Muscle layer of duodenum (tissue), 2 donors: ENCODE data around the gene CDC27.
"Not testable (repeated sequence)": the region's sequence is repeated elsewhere in the genome, so short reads cannot be mapped to it uniquely, and the experiment has no call there.

Experiments
- H3K27ac ChIP-seq: one replicate; pipeline ENCODE4 v1.7.0; 2013; ENCODE audit warnings: mild to moderate bottlenecking, low read length
- H3K27me3 ChIP-seq: one replicate; pipeline ENCODE4 v1.7.0; 2013; ENCODE audit warnings: low read depth, mild to moderate bottlenecking, control low read depth, low read length
- H3K36me3 ChIP-seq, 2 donors: one replicate each; pipeline ENCODE4 v1.7.0; 2013; ENCODE audit warnings: low read length in 2 of 2, control low read depth in 1 of 2, mild to moderate bottlenecking in 1 of 2; ENCODE audit not compliant: insufficient read depth in 2 of 2, control insufficient read depth in 1 of 2
- H3K4me1 ChIP-seq, 2 donors: one replicate each; pipeline ENCODE4 v1.7.0; 2013; ENCODE audit warnings: low read length in 2 of 2, mild to moderate bottlenecking in 2 of 2, control low read depth in 1 of 2, moderate library complexity in 1 of 2; ENCODE audit not compliant: insufficient read depth in 2 of 2, control insufficient read depth in 1 of 2
- H3K4me3 ChIP-seq, 2 donors: one replicate each; pipeline ENCODE4 v1.7.0; 2013; ENCODE audit warnings: low read length in 2 of 2, low read depth in 1 of 2, mild to moderate bottlenecking in 1 of 2
- H3K9me3 ChIP-seq, 2 donors: one replicate each; pipeline ENCODE4 v1.7.0; 2013; ENCODE audit warnings: low read length in 2 of 2, control low read depth in 1 of 2, mild to moderate bottlenecking in 1 of 2; ENCODE audit not compliant: control insufficient read depth in 1 of 2
- donor health status: healthy.

The CDC27 gene

GRCh38 chr17:47227862-47228261 is 38.8 kb upstream of the CDC27 start:
- H3K9me3 ChIP-seq, result no peaks in the 10 kb centered on the region
- no peak overlapping the region for H3K27ac ChIP-seq
- no peaks in the 10 kb centered on the region for H3K36me3 ChIP-seq
- no peak overlapping the region for H3K4me3 ChIP-seq
- no peaks in the 10 kb centered on the region for H3K27me3 ChIP-seq
- peaks cover 8 to 23% of the 10 kb centered on the region in 2 donors for H3K4me1 ChIP-seq

- peak overlapping the region; percentile 71 for H3K27ac ChIP-seq
- H3K27me3 ChIP-seq, result no peaks in the 10 kb centered on the region
- peaks cover 9 to 23% of the 10 kb centered on the region in 2 donors for H3K4me1 ChIP-seq
- peak overlapping the region in 1 of 2 donors; percentile 21 for H3K4me3 ChIP-seq
- no peaks in the 10 kb centered on the region for H3K36me3 ChIP-seq
- no peaks in the 10 kb centered on the region for H3K9me3 ChIP-seq
These were observed 37.0 kb upstream of the CDC27 start for GRCh38 chr17:47225911-47226688.

GRCh38 chr17:47225436-47225858 is 36.4 kb upstream of the CDC27 start:
- Histone ChIP-seq H3K27me3 (no peaks in the 10 kb centered on the region), H3K4me1 (peaks cover 8 to 23% of the 10 kb centered on the region in 2 donors), H3K27ac (peak overlapping the region; percentile 71), H3K36me3 (no peaks in the 10 kb centered on the region), H3K9me3 (no peaks in the 10 kb centered on the region), H3K4me3 (no peak overlapping the region)

GRCh38 chr17:47224966-47225365 is 35.9 kb upstream of the CDC27 start:
- Histone ChIP-seq H3K27ac (peak overlapping the region; percentile 71), H3K4me1 (peaks cover 3 to 23% of the 10 kb centered on the region in 2 donors), H3K36me3 (no peaks in the 10 kb centered on the region), H3K9me3 (no peaks in the 10 kb centered on the region), H3K27me3 (no peaks in the 10 kb centered on the region), H3K4me3 (no peak overlapping the region)

GRCh38 chr17:47224077-47224476 is 35.0 kb upstream of the CDC27 start:
- H3K36me3 ChIP-seq, H3K4me3 ChIP-seq, H3K27ac ChIP-seq, H3K27me3 ChIP-seq, H3K9me3 ChIP-seq: not testable (repeated sequence)
- H3K4me1 ChIP-seq, result peaks cover 3 to 23% of the 10 kb centered on the region in 2 donors

GRCh38 chr17:47223460-47223859 is 34.4 kb upstream of the CDC27 start:
- H3K4me1 ChIP-seq, result peaks cover 3 to 23% of the 10 kb centered on the region in 2 donors
- no peaks in the 10 kb centered on the region for H3K9me3 ChIP-seq
- H3K27ac ChIP-seq, result no peak overlapping the region
- H3K4me3 ChIP-seq, result no peak overlapping the region
- H3K27me3 ChIP-seq, result no peaks in the 10 kb centered on the region
- H3K36me3 ChIP-seq, result no peaks in the 10 kb centered on the region

GRCh38 chr17:47223007-47223406 is 33.9 kb upstream of the CDC27 start:
- Histone ChIP-seq H3K4me3 (no peak overlapping the region), H3K4me1 (peaks cover 3 to 23% of the 10 kb centered on the region in 2 donors), H3K27ac (no peak overlapping the region), H3K27me3 (no peaks in the 10 kb centered on the region), H3K9me3 (no peaks in the 10 kb centered on the region), H3K36me3 (no peaks in the 10 kb centered on the region)

GRCh38 chr17:47222047-47222446 is 33.0 kb upstream of the CDC27 start:
- Histone ChIP-seq H3K4me1 (peaks cover 3 to 23% of the 10 kb centered on the region in 2 donors), H3K9me3 (no peaks in the 10 kb centered on the region), H3K36me3 (no peaks in the 10 kb centered on the region), H3K27ac (no peak overlapping the region), H3K4me3 (no peak overlapping the region), H3K27me3 (no peaks in the 10 kb centered on the region)

GRCh38 chr17:47221154-47221553 is 32.1 kb upstream of the CDC27 start:
- Histone ChIP-seq H3K27ac (no peak overlapping the region), H3K36me3 (no peaks in the 10 kb centered on the region), H3K27me3 (no peaks in the 10 kb centered on the region), H3K4me3 (no peak overlapping the region), H3K9me3 (no peaks in the 10 kb centered on the region), H3K4me1 (peaks cover 3 to 18% of the 10 kb centered on the region in 2 donors)

- Histone ChIP-seq H3K4me1 (peaks cover 3 to 12% of the 10 kb centered on the region in 2 donors), H3K27me3 (no peaks in the 10 kb centered on the region)
These were observed 31.5 kb upstream of the CDC27 start for GRCh38 chr17:47220531-47220999.

GRCh38 chr17:47219621-47220475 is 30.8 kb upstream of the CDC27 start:
- no peak overlapping the region for H3K4me3 ChIP-seq
- no peak overlapping the region for H3K27ac ChIP-seq
- peaks cover 3 to 6% of the 10 kb centered on the region in 2 donors for H3K4me1 ChIP-seq
- no peaks in the 10 kb centered on the region for H3K27me3 ChIP-seq
- H3K9me3 ChIP-seq, result no peaks in the 10 kb centered on the region
- no peaks in the 10 kb centered on the region for H3K36me3 ChIP-seq

More at GRCh38 chr17:47220531-47220999, 31.5 kb upstream of the CDC27 start:
- Histone ChIP-seq H3K9me3 (no peaks in the 10 kb centered on the region), H3K27ac (no peak overlapping the region), H3K36me3 (no peaks in the 10 kb centered on the region), H3K4me3 (no peak overlapping the region)
